HG03108 (cell line): ENCODE results near the gene ATP10D.
"Not testable (repeated sequence)": the region's sequence is repeated elsewhere in the genome, so short reads cannot be mapped to it uniquely, and the experiment has no call there.

Experiments
- ATAC-seq: cut with Tn5 transposase; IDR thresholded peaks from one replicate; pipeline ENCODE4 v1.9.1; 2021; ENCODE audit warnings: moderate library complexity; ENCODE audit not compliant: unreplicated experiment

Gene ATP10D

DNA sequence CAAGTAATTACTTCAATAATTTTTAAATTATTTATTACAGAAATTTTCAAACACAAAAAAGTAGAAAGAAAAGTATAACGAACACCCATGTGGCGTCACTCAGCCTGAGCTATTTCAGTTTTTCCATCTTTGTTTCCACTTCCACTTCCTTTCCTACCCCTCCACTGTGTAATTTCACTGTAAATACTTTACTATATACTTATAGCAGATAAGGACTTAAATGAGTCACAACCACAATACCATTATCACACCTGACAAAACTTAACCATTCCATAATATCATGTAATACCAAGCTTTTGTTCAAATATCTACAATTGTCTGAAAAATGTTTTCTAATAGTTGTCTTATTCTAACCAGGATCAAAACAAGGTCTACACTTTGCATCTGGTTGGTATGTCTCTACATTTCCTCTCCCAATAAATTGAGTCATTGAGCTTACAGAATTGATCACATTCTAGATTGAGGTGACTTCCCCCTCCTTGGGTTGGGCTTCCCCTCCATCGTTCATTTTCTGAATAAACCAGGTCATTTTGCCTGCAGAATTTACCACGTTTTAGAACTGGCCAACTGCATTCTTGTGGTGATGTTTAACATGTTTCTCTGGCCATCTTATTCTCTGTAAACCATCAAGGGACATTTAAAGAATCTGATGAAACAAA is 48.7 kb downstream of the ATP10D start:
- no peak for ATAC-seq

DNA sequence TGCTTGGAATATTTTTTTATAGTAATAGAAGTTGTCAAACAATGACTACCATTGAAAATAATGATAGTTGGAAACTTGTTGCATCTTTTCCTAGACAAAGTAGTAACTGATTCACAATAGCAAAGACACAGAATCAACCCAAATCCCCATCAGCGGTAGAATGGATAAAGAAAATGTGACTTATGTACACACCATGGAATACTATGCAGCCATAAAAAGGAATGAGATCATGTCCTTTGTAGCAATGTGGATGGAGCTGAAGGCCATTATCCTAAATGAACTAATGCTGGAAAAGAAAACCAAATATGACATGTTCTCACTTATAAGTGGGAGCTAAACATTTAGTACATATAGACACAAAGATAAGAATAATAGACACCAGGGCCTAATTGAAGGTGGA is 49.7 kb downstream of the ATP10D start:
- ATAC-seq = no peak

DNA sequence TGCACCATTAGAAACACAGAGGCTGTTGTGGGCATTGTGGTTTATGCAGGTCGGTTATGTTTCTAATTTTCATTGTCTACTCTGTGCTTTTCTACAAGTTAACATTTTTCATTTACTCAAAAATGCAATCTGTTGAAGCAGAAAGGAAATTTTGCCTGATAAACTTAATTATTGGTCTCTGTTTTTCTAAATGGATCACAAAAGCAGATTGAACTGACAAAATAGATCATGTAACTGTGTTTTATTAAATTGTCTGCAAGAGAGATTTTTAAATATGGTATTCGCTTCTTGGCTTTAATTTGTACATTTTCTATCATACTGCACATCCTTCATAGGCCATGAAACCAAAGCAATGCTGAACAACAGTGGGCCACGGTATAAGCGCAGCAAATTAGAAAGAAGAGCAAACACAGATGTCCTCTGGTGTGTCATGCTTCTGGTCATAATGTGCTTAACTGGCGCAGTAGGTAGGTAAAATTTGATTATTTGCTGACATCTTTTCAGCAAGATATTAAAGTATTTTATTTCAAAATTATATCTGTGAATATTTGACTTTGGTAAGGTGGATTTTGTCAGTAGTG is 50.6 kb downstream of the ATP10D start:
- no peak for ATAC-seq

- no peak for ATAC-seq
These were observed 51.9 kb downstream of the ATP10D start for GRCh38 chr4:47536966-47537365.

GRCh38 chr4:47538111-47538824 is 53.2 kb downstream of the ATP10D start:
- no peak for ATAC-seq

- no peak for ATAC-seq
These were observed 53.7 kb downstream of the ATP10D start for GRCh38 chr4:47538825-47539154.

DNA sequence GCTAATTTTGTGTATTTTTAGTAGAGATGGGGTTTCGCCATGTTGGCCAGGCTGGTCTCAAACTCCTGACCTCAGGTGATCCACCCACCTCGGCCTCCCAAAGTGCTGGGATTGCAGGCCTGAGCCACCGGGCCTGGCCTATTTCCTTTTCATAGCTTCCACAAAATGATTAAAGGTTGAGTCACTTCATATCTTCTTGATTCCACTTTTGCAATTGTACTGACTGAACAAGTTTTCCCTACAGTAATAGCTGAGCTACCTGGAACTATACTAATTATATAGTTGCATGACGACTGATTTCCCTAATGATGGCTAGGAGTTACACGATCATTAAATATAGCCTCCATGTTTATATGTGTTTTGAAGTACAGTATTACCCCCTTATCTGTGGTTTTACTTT is 57.6 kb downstream of the ATP10D start:
- ATAC-seq = not testable (repeated sequence)

DNA sequence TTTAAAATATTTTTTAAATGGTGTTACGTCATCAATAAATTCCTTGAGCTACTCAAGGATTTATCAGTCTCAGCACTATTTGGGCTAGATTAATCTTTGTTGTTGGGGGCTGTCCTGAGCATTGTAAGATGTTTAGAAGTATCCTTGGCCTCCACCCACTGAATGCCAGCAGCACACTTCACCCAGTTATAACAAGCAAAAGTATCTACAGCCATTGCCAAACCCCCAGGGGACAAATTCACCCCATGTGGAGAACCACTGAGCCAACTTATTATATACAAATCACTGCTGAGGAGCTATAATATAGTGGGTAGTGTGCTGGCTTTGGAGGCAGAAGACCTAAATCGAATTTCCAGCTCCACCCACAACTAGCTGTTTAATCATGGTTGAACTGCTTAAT is 58.3 kb downstream of the ATP10D start:
- no peak for ATAC-seq

GRCh38 chr4:47550357-47550756 is 65.3 kb downstream of the ATP10D start:
- ATAC-seq = not testable (repeated sequence)

DNA sequence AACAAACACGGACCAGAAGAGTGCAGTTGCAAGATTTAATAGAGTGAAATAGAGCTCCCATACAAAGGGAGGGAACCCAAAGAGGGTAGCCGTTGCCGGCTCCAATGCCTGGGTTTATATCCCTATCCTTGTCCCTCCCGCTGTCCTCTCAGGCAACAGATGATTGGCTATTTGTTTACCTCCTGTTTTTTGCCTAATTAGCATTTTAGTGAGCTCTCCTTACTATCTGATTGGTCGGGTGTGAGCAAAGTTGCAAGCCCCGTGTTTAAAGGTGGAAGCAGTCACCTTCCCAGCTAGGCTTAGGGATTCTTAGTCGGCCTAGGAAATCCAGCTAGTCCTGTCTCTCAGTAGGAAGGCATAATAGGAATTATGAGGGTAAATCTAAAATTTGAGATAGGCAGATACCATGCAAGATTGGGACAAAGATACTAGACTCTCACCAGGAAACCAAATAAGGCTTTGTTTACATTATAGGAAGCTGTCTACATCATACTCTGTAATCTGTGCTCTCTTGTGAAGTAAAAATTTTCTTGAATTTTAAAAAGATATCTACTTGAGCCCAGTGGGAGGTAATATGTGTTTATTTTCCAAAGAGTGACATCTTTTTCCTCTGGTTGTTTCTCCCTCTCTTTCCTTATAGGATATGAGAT is 65.9 kb downstream of the ATP10D start:
- ATAC-seq = no peak

DNA sequence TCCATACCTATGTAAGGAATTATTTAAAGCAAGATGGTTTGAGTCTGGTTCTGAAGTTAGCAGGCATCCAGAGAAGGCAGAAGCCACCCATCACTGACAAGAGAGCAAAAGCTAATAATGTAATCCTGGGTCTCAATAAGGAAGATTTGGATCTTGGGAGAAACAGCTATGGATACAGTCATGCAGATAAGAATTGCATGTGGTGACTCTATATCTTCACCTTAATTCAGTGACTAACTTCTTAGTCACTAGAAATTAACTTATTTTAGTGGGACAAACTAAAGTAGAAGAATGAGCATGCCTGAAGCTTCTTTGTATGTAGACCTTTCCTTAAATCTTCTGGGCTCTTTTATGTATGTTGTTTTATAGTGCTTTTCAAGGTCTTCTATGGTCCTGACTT is 66.6 kb downstream of the ATP10D start:
- ATAC-seq = no peak

DNA sequence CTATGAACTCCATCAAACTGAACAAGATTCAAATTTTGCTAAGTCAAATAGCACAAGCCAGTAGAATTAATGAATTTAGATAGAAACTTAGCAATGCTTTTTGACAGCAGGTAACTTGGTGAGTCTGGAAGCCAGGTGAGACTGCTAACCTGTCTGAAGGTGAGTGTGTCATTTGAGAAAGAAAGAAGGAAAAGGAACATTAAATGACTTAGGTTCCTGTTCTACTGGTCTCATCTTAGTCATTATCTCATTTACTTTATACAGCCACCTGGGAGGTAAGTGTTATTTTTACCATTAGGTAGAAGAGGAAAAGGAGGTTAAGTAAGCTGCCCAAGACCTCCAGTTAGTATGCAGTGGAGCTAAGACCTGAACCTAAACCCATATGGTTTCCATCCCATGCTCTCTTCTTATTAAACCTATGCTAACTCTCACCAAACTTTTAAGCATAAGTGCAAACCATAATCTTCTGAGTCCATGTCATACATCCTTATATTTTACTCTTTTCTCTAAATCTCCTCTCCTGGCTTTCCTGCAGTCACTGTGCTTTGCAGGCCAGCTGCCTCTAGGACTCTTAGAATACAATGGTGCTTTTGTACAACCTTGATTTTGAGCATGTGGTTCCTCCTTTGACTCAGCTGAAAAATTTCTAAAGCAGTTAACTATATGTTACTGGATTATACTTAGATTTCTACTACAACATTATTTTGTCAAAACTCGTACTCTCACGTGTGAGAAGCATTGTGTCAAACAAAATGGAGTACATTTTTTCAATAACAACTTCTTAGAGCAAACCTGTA is 68.5 kb downstream of the ATP10D start:
- ATAC-seq = no peak

GRCh38 chr4:47555920-47556319 is 70.8 kb downstream of the ATP10D start:
- ATAC-seq = not testable (repeated sequence)

DNA sequence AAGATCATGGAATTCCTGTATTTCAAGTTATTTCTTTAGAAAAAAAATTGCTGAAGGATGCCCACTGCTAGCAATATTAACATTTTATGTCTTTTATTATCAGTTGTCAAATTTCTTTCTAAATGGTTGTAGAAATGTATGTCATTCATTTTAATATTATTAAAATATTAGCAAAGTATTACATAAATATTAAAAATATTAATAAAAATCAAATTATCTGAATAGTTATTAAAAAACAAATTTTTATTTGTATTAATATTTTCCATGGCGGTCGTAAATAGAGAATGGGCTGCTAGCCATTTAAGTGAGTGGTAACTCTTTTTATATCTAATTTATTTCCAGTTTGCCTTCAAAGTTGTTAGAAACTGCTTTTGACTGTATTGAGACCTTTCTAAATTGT is 72.2 kb downstream of the ATP10D start:
- no peak for ATAC-seq

DNA sequence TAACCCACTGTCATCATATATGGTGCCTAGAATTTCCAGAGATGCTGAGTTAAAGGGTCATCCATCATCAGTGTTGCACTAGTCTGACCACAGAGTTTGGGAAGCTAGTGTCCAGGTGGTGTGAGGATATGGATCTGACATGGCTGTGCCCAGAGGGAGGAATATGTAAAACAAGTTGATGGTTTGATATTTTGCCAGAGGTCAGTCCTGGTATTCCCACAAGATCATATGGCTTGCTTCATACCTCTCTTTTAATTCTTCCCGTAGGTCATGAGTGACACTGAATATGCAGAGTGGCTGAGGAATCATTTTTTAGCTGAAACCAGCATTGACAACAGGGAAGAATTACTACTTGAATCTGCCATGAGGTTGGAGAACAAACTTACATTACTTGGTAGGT is 75.6 kb downstream of the ATP10D start:
- ATAC-seq = no peak

GRCh38 chr4:47561331-47561730 is 76.3 kb downstream of the ATP10D start:
- ATAC-seq = no peak

GRCh38 chr4:47562297-47562696 is 77.2 kb downstream of the ATP10D start:
- no peak for ATAC-seq

GRCh38 chr4:47566566-47566965 is 81.5 kb downstream of the ATP10D start:
- no peak for ATAC-seq

DNA sequence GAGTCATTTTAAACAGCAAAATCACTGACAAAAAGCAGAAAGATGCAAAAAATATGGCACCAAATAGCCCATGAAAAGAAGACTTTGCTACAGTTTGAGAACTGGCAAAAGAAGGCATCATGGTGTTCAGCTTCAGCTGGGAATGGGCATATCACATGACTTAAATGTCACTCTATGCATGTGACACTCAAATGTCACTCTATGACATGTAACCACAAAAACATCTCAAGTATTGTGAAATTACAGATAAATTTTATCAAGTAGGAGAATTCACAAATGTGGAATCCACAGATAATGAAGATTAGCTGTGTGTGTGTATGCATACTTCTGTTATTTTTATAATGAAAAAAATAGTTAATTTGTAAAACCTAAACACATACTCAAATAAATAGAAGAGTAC is 81.9 kb downstream of the ATP10D start:
- ATAC-seq = no peak

GRCh38 chr4:47567511-47567910 is 82.4 kb downstream of the ATP10D start:
- ATAC-seq = no peak

- ATAC-seq = no peak
These were observed 85.7 kb downstream of the ATP10D start for GRCh38 chr4:47570816-47571215.
